HEK293 (cell line): ENCODE measurements around the gene SLC5A10.
A peak's percentile ranks its signal among the peaks of the same experiment; 100 is the strongest.

ENCODE experiments used
- EGR2 ChIP-seq: fragments of 450-650 bp; formaldehyde crosslinking; IDR thresholded peaks from 2 replicates; pipeline ENCODE4 v1.5.1; 2016; ENCODE audit warnings: low read depth, missing biosample characterization, missing genetic modification characterization
- GFI1B ChIP-seq: fragments of 450-650 bp; formaldehyde crosslinking; IDR thresholded peaks from 2 replicates; pipeline ENCODE4 v1.5.1; 2016; ENCODE audit warnings: missing biosample characterization, missing genetic modification characterization
- GLIS2 ChIP-seq: fragments of 450-650 bp; formaldehyde crosslinking; IDR thresholded peaks from 2 replicates; pipeline ENCODE4 v1.5.1; 2016; ENCODE audit warnings: missing biosample characterization, missing genetic modification characterization
- IKZF3 ChIP-seq: fragments of 450-650 bp; IDR thresholded peaks from 2 replicates; pipeline ENCODE4 v1.5.0; 2018; ENCODE audit warnings: missing biosample characterization, mild to moderate bottlenecking, missing genetic modification characterization, moderate library complexity
- KLF1 ChIP-seq: fragments of 450-650 bp; formaldehyde crosslinking; IDR thresholded peaks from 2 replicates; pipeline ENCODE4 v1.5.1; 2016; ENCODE audit warnings: missing biosample characterization, missing genetic modification characterization
- KLF10 ChIP-seq: fragments of 450-650 bp; IDR thresholded peaks from 2 replicates; pipeline ENCODE4 v1.5.1; 2018; ENCODE audit warnings: missing biosample characterization, mild to moderate bottlenecking, missing genetic modification characterization
- KLF7 ChIP-seq: fragments of 450-650 bp; formaldehyde crosslinking; IDR thresholded peaks from 2 replicates; pipeline ENCODE4 v1.5.1; 2016; ENCODE audit warnings: missing biosample characterization, missing genetic modification characterization, borderline replicate concordance
- KLF9 ChIP-seq: fragments of 450-650 bp; formaldehyde crosslinking; IDR thresholded peaks from 2 replicates; pipeline ENCODE4 v1.5.1; 2016; ENCODE audit warnings: missing biosample characterization, missing genetic modification characterization, low read depth
- OSR2 ChIP-seq: fragments of 450-650 bp; formaldehyde crosslinking; IDR thresholded peaks from 2 replicates; pipeline ENCODE4 v1.5.1; 2016; ENCODE audit warnings: missing biosample characterization, missing genetic modification characterization
- SALL2 ChIP-seq: fragments of 450-650 bp; formaldehyde crosslinking; IDR thresholded peaks from 2 replicates; pipeline ENCODE4 v1.5.0; 2017; ENCODE audit warnings: missing biosample characterization, mild to moderate bottlenecking, missing genetic modification characterization, borderline replicate concordance
- SP7 ChIP-seq: fragments of 450-650 bp; formaldehyde crosslinking; IDR thresholded peaks from 2 replicates; pipeline ENCODE4 v1.5.1; 2016; ENCODE audit warnings: missing biosample characterization, missing genetic modification characterization
- ZBTB26 ChIP-seq: fragments of 450-650 bp; formaldehyde crosslinking; optimal IDR thresholded peaks from 2 replicates; pipeline ENCODE3; 2016; ENCODE audit warnings: missing biosample characterization, mild to moderate bottlenecking, missing genetic modification characterization
- ZBTB8A ChIP-seq: fragments of 450-650 bp; formaldehyde crosslinking; IDR thresholded peaks from 2 replicates; pipeline ENCODE4 v1.5.1; 2016; ENCODE audit warnings: missing biosample characterization, missing genetic modification characterization
- ZFP3 ChIP-seq: fragments of 450-650 bp; formaldehyde crosslinking; IDR thresholded peaks from 2 replicates; pipeline ENCODE4 v1.5.1; 2016; ENCODE audit warnings: low read depth, missing biosample characterization, missing genetic modification characterization
- ZIC2 ChIP-seq: fragments of 450-650 bp; formaldehyde crosslinking; IDR thresholded peaks from 2 replicates; pipeline ENCODE4 v1.5.1; 2016; ENCODE audit warnings: missing biosample characterization, missing genetic modification characterization
- ZNF112 ChIP-seq: fragments of 450-650 bp; formaldehyde crosslinking; IDR thresholded peaks from 2 replicates; pipeline ENCODE4 v1.5.0; 2017; ENCODE audit warnings: missing biosample characterization, missing genetic modification characterization
- ZNF138 ChIP-seq: fragments of 450-650 bp; formaldehyde crosslinking; IDR thresholded peaks from 2 replicates; pipeline ENCODE4 v1.5.1; 2016; ENCODE audit warnings: missing biosample characterization, missing genetic modification characterization, borderline replicate concordance
- ZNF174 ChIP-seq: fragments of 450-650 bp; formaldehyde crosslinking; IDR thresholded peaks from 2 replicates; pipeline ENCODE4 v1.5.0; 2017; ENCODE audit warnings: missing biosample characterization, mild to moderate bottlenecking, missing genetic modification characterization
- ZNF18 ChIP-seq: fragments of 450-650 bp; formaldehyde crosslinking; IDR thresholded peaks from 2 replicates; pipeline ENCODE4 v1.5.1; 2016; ENCODE audit warnings: missing biosample characterization, missing genetic modification characterization
- ZNF19 ChIP-seq: fragments of 450-650 bp; formaldehyde crosslinking; IDR thresholded peaks from 2 replicates; pipeline ENCODE4; 2016; ENCODE audit warnings: missing biosample characterization, missing genetic modification characterization, low read depth
- ZNF311 ChIP-seq: fragments of 450-650 bp; formaldehyde crosslinking; IDR thresholded peaks from 2 replicates; pipeline ENCODE4 v1.5.1; 2017; ENCODE audit warnings: missing biosample characterization, missing genetic modification characterization, borderline replicate concordance
- ZNF324 ChIP-seq: fragments of 450-650 bp; formaldehyde crosslinking; IDR thresholded peaks from 2 replicates; pipeline ENCODE4 v1.5.1; 2016; ENCODE audit warnings: missing biosample characterization, missing genetic modification characterization
- ZNF404 ChIP-seq: fragments of 450-650 bp; formaldehyde crosslinking; IDR thresholded peaks from 2 replicates; pipeline ENCODE4 v1.5.1; 2017; ENCODE audit warnings: missing biosample characterization, missing genetic modification characterization
- ZNF416 ChIP-seq: fragments of 450-650 bp; formaldehyde crosslinking; IDR thresholded peaks from 2 replicates; pipeline ENCODE4 v1.5.1; 2016; ENCODE audit warnings: missing biosample characterization, missing genetic modification characterization
- ZNF426 ChIP-seq: fragments of 450-650 bp; formaldehyde crosslinking; IDR thresholded peaks from 2 replicates; pipeline ENCODE4 v1.5.1; 2017; ENCODE audit warnings: missing biosample characterization, missing genetic modification characterization, mild to moderate bottlenecking, inconsistent platforms, moderate library complexity
- ZNF449 ChIP-seq: fragments of 450-650 bp; formaldehyde crosslinking; IDR thresholded peaks from 2 replicates; pipeline ENCODE4 v1.5.1; 2017; ENCODE audit warnings: missing biosample characterization, mild to moderate bottlenecking, missing genetic modification characterization, moderate library complexity
- ZNF473 ChIP-seq: fragments of 450-650 bp; formaldehyde crosslinking; IDR thresholded peaks from 2 replicates; pipeline ENCODE4 v1.5.1; 2017; ENCODE audit warnings: missing biosample characterization, missing genetic modification characterization
- ZNF488 ChIP-seq: fragments of 450-650 bp; formaldehyde crosslinking; IDR thresholded peaks from 2 replicates; pipeline ENCODE4 v1.5.1; 2016; ENCODE audit warnings: missing biosample characterization, missing genetic modification characterization
- ZNF560 ChIP-seq: fragments of 450-650 bp; formaldehyde crosslinking; IDR thresholded peaks from 2 replicates; pipeline ENCODE4 v1.5.1; 2017; ENCODE audit warnings: missing biosample characterization, missing genetic modification characterization, borderline replicate concordance
- ZNF580 ChIP-seq: fragments of 450-650 bp; formaldehyde crosslinking; IDR thresholded peaks from 2 replicates; pipeline ENCODE4 v1.5.1; 2016; ENCODE audit warnings: missing biosample characterization, missing genetic modification characterization
- ZNF596 ChIP-seq: fragments of 450-650 bp; IDR thresholded peaks from 2 replicates; pipeline ENCODE4 v1.5.0; 2018; ENCODE audit warnings: missing biosample characterization, mild to moderate bottlenecking, missing genetic modification characterization, moderate library complexity
- ZNF626 ChIP-seq: fragments of 450-650 bp; sonication (Bioruptor Pico); formaldehyde crosslinking; IDR thresholded peaks from 2 replicates; pipeline ENCODE4 v1.5.1; 2018; ENCODE audit warnings: missing biosample characterization, missing genetic modification characterization, inconsistent platforms
- ZNF660 ChIP-seq: fragments of 450-650 bp; IDR thresholded peaks from 2 replicates; pipeline ENCODE4 v1.5.1; 2018; ENCODE audit warnings: missing biosample characterization, mild to moderate bottlenecking, missing genetic modification characterization
- ZNF664 ChIP-seq: fragments of 450-650 bp; formaldehyde crosslinking; IDR thresholded peaks from 2 replicates; pipeline ENCODE4 v1.5.1; 2016; ENCODE audit warnings: missing biosample characterization, missing genetic modification characterization
- ZNF76 ChIP-seq: fragments of 450-650 bp; formaldehyde crosslinking; IDR thresholded peaks from 2 replicates; pipeline ENCODE4; 2016; ENCODE audit warnings: low read depth, missing biosample characterization, missing genetic modification characterization, borderline replicate concordance
- ZNF792 ChIP-seq: fragments of 450-650 bp; formaldehyde crosslinking; IDR thresholded peaks from 2 replicates; pipeline ENCODE4 v1.5.1; 2016; ENCODE audit warnings: missing biosample characterization, missing genetic modification characterization
- ZNF837 ChIP-seq: fragments of 450-650 bp; formaldehyde crosslinking; IDR thresholded peaks from 2 replicates; pipeline ENCODE4 v1.5.1; 2016; ENCODE audit warnings: missing biosample characterization, missing genetic modification characterization

The SLC5A10 gene

GRCh38 chr17:19004421-19005136 lies 52.6 kb downstream of the SLC5A10 start, which contains the start of gene FAM83G (continued):
- TF ChIP-seq ZNF404 (tag by site-specific recombination) (no peak), ZNF19 (tag by site-specific recombination) (no peak), ZNF473 (tag by site-specific recombination) (no peak), ZNF580 (tag by site-specific recombination) (0 out of 2 replicates have a peak, but pooled peaks have one; percentile 27), ZNF488 (tag by site-specific recombination) (no peak), KLF7 (tag by site-specific recombination) (peak; percentile 86), ZIC2 (peak; percentile 29; the same call in 1 of the 2 replicates), SALL2 (no peak), ZNF76 (tag by site-specific recombination) (no peak), SP7 (tag by site-specific recombination) (no peak), KLF1 (peak; percentile 56), ZBTB8A (tag by site-specific recombination) (peak; percentile 45), ZNF626 (tag by site-specific recombination) (no peak), ZNF664 (tag by site-specific recombination) (no peak), ZNF660 (tag by site-specific recombination) (0 out of 2 replicates have a peak, but pooled peaks have one; percentile 26), ZNF324 (tag by site-specific recombination) (no peak), ZNF596 (tag by site-specific recombination) (no peak), IKZF3 (tag by site-specific recombination) (no peak), ZNF138 (no peak), ZFP3 (tag by site-specific recombination) (no peak), ZNF112 (no peak), ZNF416 (tag by site-specific recombination) (no peak), ZNF426 (tag by site-specific recombination) (no peak), EGR2 (peak; percentile 3; the same call in 1 of the 2 replicates), KLF9 (0 out of 2 replicates have a peak, but pooled peaks have one; percentile 7), ZNF311 (tag by site-specific recombination) (no peak), GFI1B (tag by site-specific recombination) (no peak), ZNF174 (tag by site-specific recombination) (no peak), ZBTB26 (peak; percentile 58), ZNF792 (no peak), ZNF18 (tag by site-specific recombination) (no peak), OSR2 (tag by site-specific recombination) (no peak), ZNF560 (tag by site-specific recombination) (no peak), ZNF449 (tag by site-specific recombination) (no peak), GLIS2 (peak; percentile 23; the same call in 1 of the 2 replicates), KLF10 (tag by site-specific recombination) (peak; percentile 77), ZNF837 (tag by site-specific recombination) (no peak)
